Right ventricle myocardium inferior (tissue), 1 donor: Measurements from ENCODE around the gene SPACA9. TPM values are rescaled to one million over a fixed set of nuclear protein-coding genes. Genes with fewer than 3 reads are reported as not detected.

Experiments used
- ATAC-seq: fragments of 200-7000 bp; cut with Tn5 transposase; one replicate; pipeline ENCODE4 v1.9.1; 2020; ENCODE audit warnings: mild to moderate bottlenecking, moderate library complexity
- DNase-seq: peaks from one replicate; pipeline ENCODE4 v3.0.0; 2021; ENCODE audit errors: missing footprints
- intact Hi-C: fragments of 100-400 bp; cut with DNase I; formaldehyde crosslinking; loops from one replicate; pipeline ENCODE4 v1.11.0; 2022
- total RNA-seq: library from RNA; stranded (reverse); fragmentation: NEBNext Ultra II Directional; extraction: Animal tissue kit (Norgen Biotek cat#: 25700); gene quantifications from one replicate; pipeline ENCODE4 v1.2.1, GENCODE V29; 2021
- donor health status: DM: no; HTN: yes; CAD: no; lungs with severe emphysema.

The SPACA9 gene
- total RNA-seq, 1 donor from 2014 or later, result 4.0 TPM

DNA sequence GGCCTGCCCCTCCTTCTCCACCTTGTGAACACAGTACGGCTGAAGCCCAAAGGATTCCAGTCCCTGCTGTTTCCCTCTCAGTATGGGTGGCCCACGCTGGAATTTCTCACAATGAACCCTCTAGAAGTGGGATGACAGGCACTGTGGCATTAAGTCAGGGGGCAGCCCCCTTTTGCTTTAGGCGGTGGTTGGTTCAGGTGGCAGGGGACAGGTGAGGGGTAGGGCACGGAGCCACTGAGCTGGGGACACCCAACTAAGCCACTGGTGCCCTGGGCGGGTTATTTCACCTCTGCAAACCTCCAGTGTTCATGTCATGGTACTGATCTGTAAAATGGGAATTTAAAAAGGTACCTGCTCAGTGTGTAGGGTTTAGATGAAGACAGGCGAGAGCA, 7.6 kb downstream of the SPACA9 start:
- DNase-seq, result no peak
- no peak for ATAC-seq
- intact Hi-C loops, result no loop called here

DNA sequence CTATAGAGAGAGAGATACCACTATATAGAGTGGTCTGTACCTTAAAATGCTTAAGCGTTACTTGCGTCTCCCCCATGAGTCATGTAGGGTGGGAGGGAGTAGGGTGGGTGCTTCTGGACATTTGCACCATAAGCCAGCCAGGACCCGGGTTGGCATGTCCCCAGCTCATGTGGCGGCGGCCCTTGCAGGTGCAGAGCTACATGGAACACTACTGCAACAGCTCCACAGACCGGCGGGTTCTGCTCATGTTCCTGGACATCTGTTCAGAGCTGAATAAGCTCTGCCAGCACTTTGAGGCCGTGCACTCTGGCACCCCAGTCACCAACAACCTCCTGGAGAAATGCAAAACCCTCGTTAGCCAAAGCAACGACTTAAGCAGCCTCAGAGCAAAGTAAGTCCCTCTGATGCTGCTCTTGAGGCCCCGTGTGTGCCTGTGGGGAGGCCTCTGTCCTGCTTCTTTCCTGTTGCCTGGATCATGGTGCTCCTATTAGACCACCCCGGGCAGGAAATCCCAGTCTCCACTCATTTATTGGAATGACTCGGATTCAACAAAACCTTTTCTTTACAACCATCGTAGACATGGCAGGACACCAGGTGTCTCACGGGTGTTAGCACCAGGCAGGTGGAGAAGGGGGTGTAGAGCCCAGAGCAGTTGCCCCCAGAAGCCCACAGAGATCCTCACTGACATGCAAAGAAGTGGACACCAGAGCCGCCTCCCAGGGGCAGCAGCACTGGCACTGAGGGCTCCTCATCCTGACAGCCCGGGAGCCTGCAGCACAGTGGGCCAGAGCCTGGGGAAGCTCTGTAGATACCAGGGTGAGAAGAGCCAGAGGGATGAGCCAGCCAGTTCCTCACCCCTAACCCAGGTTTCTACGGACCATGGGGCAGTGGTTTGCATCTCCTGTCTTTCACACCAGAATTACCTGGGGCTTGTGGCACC, 8.8 kb downstream of the SPACA9 start:
- intact Hi-C loops, result no loop called here
- ATAC-seq, result no peak

DNA sequence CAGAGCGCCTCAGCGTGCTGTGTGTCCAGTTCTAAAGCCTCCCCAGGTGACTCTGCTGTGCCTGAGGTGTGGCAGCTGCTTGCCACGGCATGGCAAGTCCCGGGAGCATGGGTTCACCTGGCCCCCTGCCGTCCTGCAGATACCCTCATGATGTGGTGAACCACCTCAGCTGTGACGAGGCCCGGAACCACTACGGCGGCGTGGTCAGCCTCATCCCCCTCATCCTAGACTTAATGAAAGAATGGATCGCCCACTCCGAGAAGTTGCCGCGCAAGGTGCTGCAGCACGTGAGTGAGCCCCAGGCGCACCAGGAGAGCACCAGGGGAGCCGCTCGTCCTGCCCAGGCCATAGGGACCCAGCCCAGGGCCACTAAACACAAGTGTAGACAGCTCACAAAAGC, 9.5 kb downstream of the SPACA9 start:
- no peak for ATAC-seq
- intact Hi-C loops, result no loop called here

More for the DNA sequence above, 8.8 kb downstream of the SPACA9 start:
- no peak for DNase-seq

DNA sequence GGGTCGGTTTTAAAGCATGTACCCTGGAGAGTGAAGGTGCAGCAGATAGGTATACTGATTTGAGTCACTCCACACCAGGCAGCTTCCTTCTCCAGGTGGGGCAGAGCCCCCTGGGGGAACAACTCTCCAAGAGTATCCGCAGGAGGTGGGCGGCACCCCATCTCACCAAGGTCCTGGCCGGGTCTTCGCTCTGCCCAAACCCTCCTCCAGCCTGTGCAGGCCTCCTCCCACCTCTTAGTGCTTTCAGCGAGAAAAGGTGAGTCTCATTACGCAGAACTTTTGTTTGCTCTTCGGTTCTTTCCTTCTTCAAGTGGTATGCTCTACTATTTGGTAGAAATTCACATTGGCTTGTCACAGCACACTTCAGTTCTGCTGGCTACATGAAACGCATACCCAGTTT, 13.7 kb downstream of the SPACA9 start:
- no peak for DNase-seq
- no peak for ATAC-seq
- intact Hi-C loops, result loop anchor here (10.0 kb wide), 1 partner anchor 68 kb away; no protein-coding TSS in a partner anchor

More for the DNA sequence above, 9.5 kb downstream of the SPACA9 start:
- no peak for DNase-seq

DNA sequence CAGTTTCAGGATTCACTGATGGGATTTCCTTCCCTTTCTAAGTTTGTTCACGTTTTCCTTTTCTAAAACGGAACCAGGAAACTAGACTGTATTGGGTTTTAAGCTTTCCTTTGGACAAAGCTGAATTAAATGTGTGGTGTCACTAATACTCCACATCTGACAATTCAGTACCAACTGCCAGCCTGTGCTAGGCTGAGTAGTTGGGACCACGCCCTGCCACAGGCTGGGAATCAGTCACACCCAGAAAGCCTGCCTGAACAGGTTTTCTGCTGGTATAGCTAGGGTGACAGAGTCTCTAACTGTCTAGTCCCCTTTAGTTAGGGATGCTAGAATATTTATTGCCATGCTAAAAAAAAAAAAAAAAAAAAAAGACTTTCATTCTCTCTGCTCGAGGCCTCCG, 15.6 kb downstream of the SPACA9 start:
- intact Hi-C loops, result loop anchor here (10.0 kb wide), 1 partner anchor 70 kb away; no protein-coding TSS in a partner anchor
- ATAC-seq (no peak), DNase-seq (no peak)

DNA sequence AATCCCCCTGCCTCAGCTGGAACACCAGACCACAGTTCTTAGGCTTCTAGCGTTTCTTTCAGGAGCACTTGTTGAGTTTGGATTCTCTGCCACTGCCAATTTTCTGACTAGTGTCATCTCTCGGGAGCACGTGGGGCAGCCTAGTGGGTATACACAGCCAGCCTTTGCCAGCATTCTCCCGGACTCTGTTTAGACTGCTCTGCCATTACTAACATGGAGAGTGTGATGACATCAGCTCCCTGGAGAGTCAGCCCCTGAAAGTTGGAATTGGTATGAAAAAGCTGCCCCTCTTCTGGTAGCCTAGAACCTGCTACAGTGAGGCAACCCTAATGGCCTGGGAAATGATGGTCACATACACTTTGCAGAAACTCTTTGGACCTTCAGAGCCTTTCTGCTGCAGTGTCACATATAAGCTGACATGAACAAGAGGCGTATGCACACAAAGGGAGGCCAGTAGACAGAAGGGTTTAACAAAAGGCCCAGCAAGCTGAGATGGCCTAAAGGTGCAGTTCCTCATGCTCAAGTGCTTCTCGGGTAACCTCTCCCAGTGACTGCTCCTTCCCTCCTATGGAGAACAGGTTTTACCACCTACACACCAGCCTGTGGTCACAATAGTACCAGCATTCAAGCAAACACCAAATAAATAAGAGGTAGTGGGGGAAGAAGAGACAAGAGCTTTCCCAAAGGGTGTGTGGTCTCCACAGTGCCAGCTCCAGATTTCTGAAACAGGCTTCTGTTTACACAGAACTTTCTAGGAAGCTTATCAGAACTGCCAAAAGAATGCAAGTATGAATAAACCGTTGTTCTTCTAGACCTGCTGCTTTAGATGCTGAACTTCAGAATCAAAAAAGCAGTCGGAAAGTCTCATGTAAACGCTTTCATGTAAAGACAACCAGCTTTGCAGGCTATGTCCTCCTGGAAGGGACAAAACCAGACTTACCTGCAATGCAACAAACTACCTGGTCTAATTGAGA, 16.5 kb downstream of the SPACA9 start:
- no peak for ATAC-seq
- intact Hi-C loops, result loop anchor here (10.0 kb wide), 1 partner anchor 70 kb away; no protein-coding TSS in a partner anchor
- no peak for DNase-seq

DNA sequence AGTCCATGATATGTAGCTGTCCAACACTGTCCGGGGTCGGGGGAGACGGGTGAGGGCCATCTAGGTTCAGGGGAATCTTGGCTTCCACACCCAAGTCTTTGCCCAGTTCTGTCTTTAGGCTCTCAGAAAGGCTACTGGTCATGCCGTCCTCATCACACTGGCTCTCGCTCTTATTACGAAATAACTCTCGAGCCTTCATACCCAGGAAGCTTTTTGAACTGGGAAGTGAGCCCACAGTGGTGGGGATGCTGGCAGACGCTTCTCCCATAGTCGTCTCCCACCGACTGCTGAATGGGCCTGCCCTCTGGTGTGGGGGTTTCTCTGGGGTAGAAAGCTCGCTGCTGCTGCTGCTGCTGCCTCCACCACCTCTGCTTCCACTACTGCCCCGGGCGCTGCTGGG, 17.6 kb downstream of the SPACA9 start:
- no peak for DNase-seq
- ATAC-seq, result no peak
- intact Hi-C loops, result loop anchor here (10.0 kb wide), 1 partner anchor 71 kb away; no protein-coding TSS in a partner anchor

DNA sequence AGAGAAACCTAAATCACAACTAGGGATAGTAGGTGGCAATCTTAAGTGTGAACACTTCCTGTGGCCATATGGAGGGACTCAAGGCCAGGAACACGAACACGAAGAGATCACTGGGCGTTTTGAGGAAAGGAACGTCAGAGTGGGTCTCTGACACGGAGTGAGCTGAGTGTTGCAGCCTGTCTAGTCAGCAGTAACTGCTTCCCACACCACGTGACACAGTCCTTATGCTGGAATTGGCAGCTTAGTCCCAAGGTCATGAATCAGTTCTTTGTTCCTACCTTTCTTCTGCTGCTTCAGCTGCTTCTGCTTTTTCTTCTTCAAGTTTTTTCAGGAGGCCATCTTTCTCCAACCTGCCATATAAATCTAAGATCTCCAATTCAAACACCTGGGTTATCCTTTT, 18.2 kb downstream of the SPACA9 start:
- intact Hi-C loops, result loop anchor here (10.0 kb wide), 1 partner anchor 72 kb away; no protein-coding TSS in a partner anchor
- DNase-seq (no peak), ATAC-seq (peak; percentile 75)

DNA sequence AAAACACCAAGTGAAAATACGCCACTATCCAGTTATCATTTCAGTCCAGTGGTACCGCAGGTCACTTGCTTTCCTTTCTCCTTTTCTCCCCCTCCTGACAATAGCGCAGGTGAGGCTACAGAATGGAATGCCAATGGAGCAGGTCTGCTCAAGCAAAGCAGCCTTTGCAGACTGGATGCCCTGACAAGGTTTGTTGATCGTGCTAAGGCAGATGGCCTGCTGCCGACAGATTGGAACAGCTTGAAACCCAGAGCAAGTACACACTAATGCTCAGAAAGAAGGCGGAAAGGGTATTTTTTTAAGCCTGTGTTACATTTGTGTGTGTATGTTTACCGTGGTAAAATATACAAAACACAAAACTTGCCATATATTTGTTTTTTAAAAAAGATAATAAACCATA, 19.4 kb downstream of the SPACA9 start:
- intact Hi-C loops, result loop anchor here (10.0 kb wide), 1 partner anchor 73 kb away; no protein-coding TSS in a partner anchor
- ATAC-seq, result no peak
- no peak for DNase-seq

DNA sequence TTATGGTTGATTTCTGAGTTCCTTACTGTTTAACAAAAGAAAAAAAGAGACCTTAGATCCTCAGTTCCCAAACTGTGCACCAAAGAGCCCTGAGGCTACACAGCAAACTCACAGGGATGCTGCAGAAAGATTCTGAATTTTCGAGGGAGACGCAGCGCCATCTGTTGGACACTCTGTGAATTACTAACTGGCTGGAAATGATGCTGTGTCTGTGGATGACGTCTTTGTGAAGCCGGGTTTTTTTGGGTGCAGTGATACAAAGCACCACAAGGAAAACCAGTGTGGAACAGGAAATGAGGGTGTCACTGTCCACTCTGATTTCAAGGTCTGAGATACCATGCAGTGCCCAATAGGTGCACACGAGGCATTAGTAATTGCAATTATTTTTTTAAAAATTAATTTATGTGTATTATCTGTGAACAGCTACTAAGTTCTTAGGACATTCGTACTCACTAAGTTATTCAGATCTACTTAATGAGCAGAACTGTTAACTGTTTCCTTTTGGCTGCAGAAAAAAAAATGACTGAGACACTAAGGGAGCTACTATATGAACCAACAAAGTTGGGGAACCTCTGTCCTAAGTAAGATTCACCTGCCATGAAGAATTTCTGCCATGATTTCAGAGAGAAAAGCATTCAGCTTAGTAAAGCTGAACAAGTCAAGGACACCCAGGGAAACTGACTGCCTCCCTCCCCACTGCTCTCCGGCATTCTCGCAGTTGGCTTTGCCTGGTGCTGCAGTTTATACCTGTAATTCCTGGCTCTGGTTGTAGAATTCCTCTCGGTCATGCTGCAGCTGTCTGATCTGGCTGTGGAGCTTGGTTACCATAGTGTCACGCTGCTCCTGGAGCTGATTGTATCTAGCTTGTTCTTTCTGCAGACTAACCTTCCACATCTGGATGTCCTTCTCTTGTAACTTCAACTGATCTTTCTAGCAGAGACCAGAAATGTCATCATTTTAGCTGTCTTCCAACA, 23.4 kb downstream of the SPACA9 start:
- DNase-seq (no peak), ATAC-seq (peak; percentile 59)
- intact Hi-C loops, result no loop called here

DNA sequence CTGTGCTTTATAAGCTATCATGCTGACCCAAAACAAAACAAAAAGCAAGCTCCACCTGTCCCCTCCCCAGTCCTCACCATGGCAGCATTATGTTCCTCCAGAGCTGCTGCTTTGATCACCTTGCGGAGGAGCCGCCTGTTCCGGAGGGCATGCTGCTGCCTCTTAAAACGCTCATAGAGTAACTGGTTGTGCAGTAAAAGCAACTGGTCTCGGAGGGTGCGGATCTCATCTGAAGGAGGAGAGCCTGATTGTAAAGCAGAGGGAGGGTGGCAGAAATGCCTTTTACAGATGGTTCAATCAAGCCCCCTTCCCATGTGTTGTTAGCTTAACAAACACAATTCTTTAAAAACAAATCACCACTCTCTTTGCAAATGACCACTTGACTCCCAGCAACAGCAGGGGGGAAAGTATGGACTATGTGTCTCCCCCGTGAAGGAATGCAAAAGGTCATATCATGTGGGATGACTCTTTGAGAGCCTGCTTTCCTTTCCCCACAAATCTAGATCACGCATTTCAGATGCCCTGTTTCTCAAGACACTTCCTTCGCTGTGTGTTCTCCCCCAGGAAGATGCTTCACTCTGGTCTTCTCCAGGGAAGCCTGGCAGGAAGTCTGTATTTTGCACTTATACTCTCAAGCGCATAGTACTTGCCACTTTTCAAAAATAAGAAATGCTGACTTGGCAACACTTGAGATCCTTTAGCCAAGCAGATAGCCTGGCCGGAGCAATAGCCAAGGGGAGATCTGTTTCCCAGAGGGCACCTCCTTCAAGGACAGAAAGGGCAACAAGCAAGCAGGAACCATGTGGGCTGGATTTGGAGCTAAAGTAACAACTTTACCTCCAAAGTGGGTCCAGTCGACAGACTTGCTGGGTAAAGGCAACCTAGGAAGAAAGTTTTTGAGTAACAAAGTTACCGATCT, 25.1 kb downstream of the SPACA9 start:
- DNase-seq, result no peak
- intact Hi-C loops, result no loop called here

DNA sequence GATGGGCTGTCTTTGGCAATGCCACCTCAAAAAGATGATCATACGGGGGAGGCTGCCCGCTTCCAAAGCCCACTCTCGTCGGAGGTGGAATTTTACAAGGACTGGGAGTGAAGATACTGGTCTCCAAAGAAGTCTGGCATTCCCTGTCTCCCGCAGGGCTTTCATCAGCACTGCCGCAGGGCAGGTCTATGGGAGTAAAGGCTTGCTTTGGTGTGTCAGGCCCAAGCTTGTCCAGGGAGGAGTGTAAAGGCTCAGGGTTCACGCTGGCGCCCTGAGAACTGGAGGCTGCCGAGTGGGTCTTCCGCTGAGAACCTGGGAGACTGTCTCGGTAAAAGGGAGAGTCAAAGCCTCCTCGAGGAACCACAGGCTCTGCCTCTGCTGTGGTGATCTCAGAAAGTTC, 27.0 kb downstream of the SPACA9 start:
- intact Hi-C loops, result no loop called here
- ATAC-seq (no peak), DNase-seq (no peak)

More for the DNA sequence above, 25.1 kb downstream of the SPACA9 start:
- no peak for ATAC-seq

DNA sequence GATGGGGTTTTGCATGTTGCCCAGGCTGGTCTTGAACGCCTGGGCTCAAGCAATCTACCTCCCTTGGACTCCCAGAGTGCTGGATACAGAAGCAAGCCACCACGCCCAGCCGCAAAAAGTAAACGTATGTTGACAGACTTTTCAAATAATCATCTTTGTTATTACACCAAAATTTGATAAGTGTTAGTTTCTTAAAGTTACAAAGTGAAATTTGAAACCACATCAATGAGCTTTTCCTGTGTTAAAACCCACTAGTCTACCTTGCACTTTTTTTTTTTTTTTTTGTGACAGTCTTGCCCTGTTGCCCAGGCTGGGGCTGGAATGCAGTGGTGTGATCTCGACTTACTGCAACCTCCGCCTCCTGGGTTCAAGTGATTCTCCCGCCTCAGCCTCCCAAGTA, 29.9 kb downstream of the SPACA9 start:
- DNase-seq (no peak), ATAC-seq (no peak)
- intact Hi-C loops, result no loop called here

DNA sequence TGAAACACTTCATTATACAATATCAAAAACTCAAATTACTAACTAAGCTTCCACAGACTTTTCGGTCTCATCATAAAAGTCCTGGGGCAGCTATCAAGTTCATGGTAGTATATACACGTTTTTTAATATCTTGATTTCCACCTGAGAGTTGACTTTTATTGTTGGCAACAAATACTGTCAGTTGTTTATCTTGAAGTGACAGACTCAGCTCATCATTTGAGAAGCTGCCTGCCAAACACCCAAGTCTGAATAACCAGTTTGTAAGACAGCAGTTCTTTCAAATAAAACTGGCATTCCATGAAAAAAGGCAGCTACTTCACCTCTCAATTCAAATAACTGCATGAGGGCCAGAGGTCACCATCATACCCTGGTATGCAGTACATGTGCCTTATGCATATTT, 30.6 kb downstream of the SPACA9 start:
- no peak for ATAC-seq
- intact Hi-C loops, result no loop called here
- DNase-seq, result no peak

DNA sequence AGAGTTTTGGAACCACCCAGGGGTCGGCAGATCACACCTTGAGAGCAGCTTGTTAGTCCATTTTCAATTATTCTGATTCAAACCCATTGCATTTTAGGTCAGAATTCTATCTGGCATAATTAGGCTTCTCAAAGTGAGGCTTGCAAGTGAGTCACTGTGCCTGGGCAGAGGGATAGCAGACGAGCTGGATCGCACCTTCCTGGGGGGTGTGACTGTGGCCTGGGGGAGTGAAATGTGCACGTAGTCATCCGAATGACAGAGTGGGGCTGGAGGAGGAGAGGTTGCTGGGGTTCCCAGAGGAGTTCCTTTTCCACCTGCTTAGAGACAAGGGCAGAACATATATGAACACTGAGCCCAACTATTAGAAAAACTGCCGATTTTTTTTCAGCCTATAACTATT, 31.7 kb downstream of the SPACA9 start:
- ATAC-seq (no peak), DNase-seq (no peak)
- intact Hi-C loops, result no loop called here

DNA sequence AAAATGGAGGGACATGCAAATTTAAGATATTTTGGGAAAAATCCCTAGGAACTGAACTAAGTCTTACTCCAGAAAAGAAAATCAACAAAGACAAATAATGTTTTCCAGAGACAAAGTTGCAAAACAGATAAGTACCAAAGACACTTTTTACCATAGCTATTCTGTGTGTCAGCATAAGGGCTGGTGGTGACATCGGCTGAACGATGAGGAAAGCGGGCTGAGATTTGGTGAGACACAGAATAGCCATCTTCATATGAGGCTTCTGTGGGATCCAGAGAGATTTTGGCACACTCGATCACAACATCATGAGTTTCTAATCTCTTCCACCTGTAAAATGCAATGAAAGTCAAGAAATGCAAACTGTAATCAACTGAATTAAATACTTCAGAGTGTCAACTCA, 33.4 kb downstream of the SPACA9 start:
- no peak for DNase-seq
- no peak for ATAC-seq
- intact Hi-C loops, result no loop called here

DNA sequence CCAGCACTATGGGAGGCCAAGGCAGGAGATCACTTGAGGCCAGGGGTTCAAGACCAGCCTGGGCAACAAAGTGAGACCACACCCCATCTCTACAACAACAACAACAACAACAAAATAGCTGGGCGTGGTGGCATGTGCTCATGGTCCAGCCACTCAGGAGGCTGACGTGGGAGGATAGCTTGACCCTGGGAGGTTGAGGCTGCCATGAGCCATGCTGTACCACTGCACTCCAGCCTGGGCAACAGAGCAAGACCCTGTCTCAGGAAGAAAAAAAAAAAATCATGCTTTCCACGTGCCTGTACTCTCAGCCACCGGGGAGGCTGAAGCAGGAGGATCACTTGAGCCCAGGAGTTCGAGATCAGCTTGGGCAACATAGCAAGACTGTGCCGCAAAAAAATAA, 36.2 kb downstream of the SPACA9 start:
- intact Hi-C loops, result no loop called here

More for the DNA sequence above, 36.2 kb downstream of the SPACA9 start:
- ATAC-seq (no peak), DNase-seq (no peak)
